Heart left ventricle (tissue), 16 donors: ENCODE results near the gene PEX3. TPM values are rescaled to one million over a fixed set of nuclear protein-coding genes. Genes with fewer than 3 reads are reported as not detected.

Experiments used
- ATAC-seq, 4 donors: fragments of 200-7000 bp; cut with Tn5 transposase; one replicate each; pipeline ENCODE4 v1.9.1; 2020 to 2022; ENCODE audit warnings: moderate library complexity in 4 of 4, mild to moderate bottlenecking in 3 of 4, moderate number of reproducible peaks in 1 of 4
- DNase-seq, 5 donors: peaks; one replicate each; pipeline ENCODE4 v3.0.0-alpha.2; 2020
- H3K27ac ChIP-seq, 12 donors: fragments of 200-600 bp; sonication (generic) in 4 of 12; one replicate each; pipeline versions ENCODE4 v1.5.0 to v1.8.0; 2016 to 2022; ENCODE audit warnings: mild to moderate bottlenecking in 2 of 12
- H3K27me3 ChIP-seq, 9 donors: fragments of 200-600 bp; sonication (generic) in 2 of 9; one replicate each; pipeline versions ENCODE4 v1.5.1 to v1.8.0; 2016 to 2022; ENCODE audit warnings: mild to moderate bottlenecking in 3 of 9
- H3K36me3 ChIP-seq, 9 donors: fragments of 200-600 bp; sonication (generic) in 2 of 9; one replicate each; pipeline versions ENCODE4 v1.5.0 to v1.8.0; 2018 to 2022; ENCODE audit warnings: mild to moderate bottlenecking in 2 of 9
- H3K4me1 ChIP-seq, 12 donors: fragments of 200-600 bp; sonication (generic) in 4 of 12; one replicate each; pipeline versions ENCODE4 v1.5.0 to v1.8.0; 2016 to 2022; ENCODE audit warnings: mild to moderate bottlenecking in 3 of 12
- H3K4me3 ChIP-seq, 12 donors: fragments of 200-600 bp; sonication (generic) in 4 of 12; one replicate each; pipeline versions ENCODE4 v1.5.0 to v1.8.0; 2017 to 2022; ENCODE audit warnings: mild to moderate bottlenecking in 9 of 12, moderate library complexity in 4 of 12
- H3K9me3 ChIP-seq, 12 donors: fragments of 200-600 bp; sonication (generic) in 4 of 12; one replicate each; pipeline versions ENCODE4 v1.5.0 to v1.8.0; 2016 to 2022; ENCODE audit warnings: mild to moderate bottlenecking in 1 of 12
- CTCF ChIP-seq, 12 donors: fragments of 200-600 bp; sonication (generic) in 4 of 12; IDR thresholded peaks; one replicate each; pipeline versions ENCODE4 v1.5.0 to v1.8.0; 2018 to 2022; ENCODE audit warnings: antibody characterized with exemption in 12 of 12, mild to moderate bottlenecking in 5 of 12
- POLR2A ChIP-seq, 2 donors: fragments of 450-650 bp; IDR thresholded peaks; one replicate each; pipeline ENCODE4 v1.6.1; 2017; ENCODE audit warnings: antibody characterized with exemption in 2 of 2, mild to moderate bottlenecking in 2 of 2, moderate library complexity in 2 of 2
- WGBS, 4 donors: extraction: QIAGEN DNeasy Blood & Tissue Kit in 2 of 4; methylation state at CpG; one replicate each; pipeline versions ENCODE4 v1.1.5 to v1.1.7; 2013 to 2018; 5-methylcytosine and 5-hydroxymethylcytosine counted together
- intact Hi-C, 10 donors: fragments of 100-400 bp; cut with DNase I; formaldehyde crosslinking; loops; one replicate each; pipeline versions ENCODE4 v1.11.1 to v1.14.2; 2022
- polyA plus RNA-seq, 2 donors: library from polyadenylated mRNA; stranded (reverse); fragments of 200-250 nt; gene quantifications; one replicate each; pipeline ENCODE4 v1.2.3, GENCODE V29; 2013
- total RNA-seq, 9 donors: library from RNA; depleted of rRNA in 2 of 9; stranded (reverse); fragments of >200 nt in 2 of 9; fragmentation: NEBNext Ultra II Directional in 3 of 9; extraction: Animal tissue kit (Norgen Biotek cat#: 25700) in 3 of 9; gene quantifications; one replicate each; pipeline versions ENCODE4 v1.1.0 to v1.2.4, GENCODE V29; 2016 to 2023
- donor health status: ischemic (EF 13 %, LVEDD 7.1; RV severe dilation, severe dysfunction).
- donor health status: healthy with polysubstance abuse.
- donor health status: DM: no; HTN: yes; CAD: no.
- donor health status: DM: no; HTN: no; CAD: no.
- donor health status: ischemic (EF 25% LVEDD 6.9; RV normal size, moderate dysfunction).
- donor health status: ischemic (EF 25% LVEDD 5.7; RV mildly dilated, moderate dysfunction).
- donor health status: healthy.
- donor health status: DM: yes; HTN: yes; CAD: no.
- donor health status: ischemic (EF 35%, LVEDD 5.7; RV mildly dilated, moderate dysfunction).
- donor health status: nonischemic (EF 11% LVEDD 7.7; RV severe dilation, severe dysfunction).
- donor health status: DM: yes; HTN: yes; CAD: no.
- donor health status: PGD.
- donor health status: ischemic (EF 29% LVEDD 5.4; RV normal size, mild dysfunction).
- donor health status: nonischemic (EF 23%, LVEDD 6.1; RV moderate dilation, normal function).

PEX3 gene
- total and polyA plus RNA-seq, 11 donors = 6.4 to 24.9 (median 20.4) TPM

GRCh38 chr6:143408787-143409162 is 41.8 kb upstream of the PEX3 start:
- DNase-seq (no peak), ATAC-seq (no peak)
- no peak overlapping the region for H3K27ac ChIP-seq
- no peak for TF ChIP-seq POLR2A (IDR thresholded peaks at IDR 0.05)
- TF ChIP-seq CTCF (IDR thresholded peaks at IDR 0.05) = no peak
- H3K4me1 ChIP-seq = no peaks in the 10 kb centered on the region
- H3K36me3 ChIP-seq = no peaks in the 10 kb centered on the region
- intact Hi-C loops = no loop called here
- H3K4me3 ChIP-seq = no peak overlapping the region
- H3K9me3 ChIP-seq = no peaks in the 10 kb centered on the region
- H3K27me3 ChIP-seq = no peaks in the 10 kb centered on the region

- Histone ChIP-seq H3K9me3 (no peaks in the 10 kb centered on the region), H3K36me3 (no peaks in the 10 kb centered on the region), H3K27ac (no peak overlapping the region), H3K4me1 (no peaks in the 10 kb centered on the region), H3K27me3 (no peaks in the 10 kb centered on the region), H3K4me3 (no peak overlapping the region)
- ATAC-seq (no peak), DNase-seq (no peak)
- TF ChIP-seq POLR2A (IDR thresholded peaks at IDR 0.05) = no peak
- TF ChIP-seq CTCF (IDR thresholded peaks at IDR 0.05) = no peak
- WGBS, 4 donors = 68 to 90% (median 77%) methylated on average over 1 of the region's 1 CpG
- intact Hi-C loops = no loop called here
These were observed 39.7 kb upstream of the PEX3 start for GRCh38 chr6:143410859-143411270.

GRCh38 chr6:143414769-143415168 is 35.8 kb upstream of the PEX3 start:
- intact Hi-C loops = no loop called here
- Histone ChIP-seq H3K27ac (no peak overlapping the region), H3K27me3 (no peaks in the 10 kb centered on the region), H3K9me3 (no peaks in the 10 kb centered on the region), H3K36me3 (no peaks in the 10 kb centered on the region), H3K4me3 (no peak overlapping the region), H3K4me1 (no peaks in the 10 kb centered on the region)
- 90 to 95% (median 93%) methylated on average over 3 of the region's 3 CpGs for WGBS, 4 donors
- TF ChIP-seq CTCF (IDR thresholded peaks at IDR 0.05) (no peak), POLR2A (IDR thresholded peaks at IDR 0.05) (no peak)
- DNase-seq = no peak
- no peak for ATAC-seq

GRCh38 chr6:143419526-143419925 is 31.1 kb upstream of the PEX3 start:
- Histone ChIP-seq H3K4me3 (no peak overlapping the region), H3K27ac (no peak overlapping the region), H3K27me3 (no peaks in the 10 kb centered on the region), H3K9me3 (no peaks in the 10 kb centered on the region), H3K4me1 (no peaks in the 10 kb centered on the region), H3K36me3 (no peaks in the 10 kb centered on the region)
- no peak for TF ChIP-seq POLR2A (IDR thresholded peaks at IDR 0.05)
- no peak for TF ChIP-seq CTCF (IDR thresholded peaks at IDR 0.05)
- intact Hi-C loops = no loop called here
- ATAC-seq (no peak), DNase-seq (no peak)
- 80 to 89% (median 87%) methylated on average over 6 of the region's 6 CpGs for WGBS, 4 donors
